ENCODE data around the gene MACROD2.
"Not testable (repeated sequence)": the region's sequence is repeated elsewhere in the genome, so short reads cannot be mapped to it uniquely, and the experiment has no call there.

MACROD2 gene

GRCh38 chr20:15976047-15976736 is 1980.9 kb downstream of the MACROD2 start:
- in situ Hi-C loops (cut with MboI; ENCODE audit: low sequenced_read_pairs, unreplicated experiment): no loop called here
- no peak for DNase-seq (ENCODE audit: low spot score)
- no peak for TF ChIP-seq CTCF (IDR thresholded peaks at IDR 0.05; ENCODE audit: borderline replicate concordance, control extremely low read depth, extremely low read depth, insufficient read depth, missing control alignments)

GRCh38 chr20:15977026-15977425 is 1981.7 kb downstream of the MACROD2 start:
- in situ Hi-C loops (cut with MboI; ENCODE audit: low sequenced_read_pairs, unreplicated experiment): no loop called here
- DNase-seq (ENCODE audit: low spot score): no peak
- TF ChIP-seq CTCF (IDR thresholded peaks at IDR 0.05; ENCODE audit: borderline replicate concordance, control extremely low read depth, extremely low read depth, insufficient read depth, missing control alignments): no peak

- in situ Hi-C loops (cut with MboI; ENCODE audit: low sequenced_read_pairs, unreplicated experiment): no loop called here
Observed at GRCh38 chr20:15977758-15978157, 1982.4 kb downstream of the MACROD2 start.

GRCh38 chr20:15985494-15986368 is 1990.4 kb downstream of the MACROD2 start:
- DNase-seq (ENCODE audit: low spot score); in situ Hi-C loops (cut with MboI; ENCODE audit: low sequenced_read_pairs, unreplicated experiment): not testable (repeated sequence)

More at GRCh38 chr20:15977758-15978157, 1982.4 kb downstream of the MACROD2 start:
- no peak for TF ChIP-seq CTCF (IDR thresholded peaks at IDR 0.05; ENCODE audit: borderline replicate concordance, control extremely low read depth, extremely low read depth, insufficient read depth, missing control alignments)
- no peak for DNase-seq (ENCODE audit: low spot score)

- peak; percentile 34 for DNase-seq (ENCODE audit: low spot score)
- in situ Hi-C loops (cut with MboI; ENCODE audit: low sequenced_read_pairs, unreplicated experiment): no loop called here
- TF ChIP-seq CTCF (IDR thresholded peaks at IDR 0.05; ENCODE audit: borderline replicate concordance, control extremely low read depth, extremely low read depth, insufficient read depth, missing control alignments): no peak
Observed at GRCh38 chr20:15986690-15987089, 1991.4 kb downstream of the MACROD2 start.

- no peak for TF ChIP-seq CTCF (IDR thresholded peaks at IDR 0.05; ENCODE audit: borderline replicate concordance, control extremely low read depth, extremely low read depth, insufficient read depth, missing control alignments)
Observed at GRCh38 chr20:15991279-15991678, 1996.0 kb downstream of the MACROD2 start.

GRCh38 chr20:15992564-15992963 is 1997.2 kb downstream of the MACROD2 start:
- DNase-seq (ENCODE audit: low spot score): no peak
- in situ Hi-C loops (cut with MboI; ENCODE audit: low sequenced_read_pairs, unreplicated experiment): no loop called here
- no peak for TF ChIP-seq CTCF (IDR thresholded peaks at IDR 0.05; ENCODE audit: borderline replicate concordance, control extremely low read depth, extremely low read depth, insufficient read depth, missing control alignments)

More at GRCh38 chr20:15991279-15991678, 1996.0 kb downstream of the MACROD2 start:
- in situ Hi-C loops (cut with MboI; ENCODE audit: low sequenced_read_pairs, unreplicated experiment): no loop called here
- DNase-seq (ENCODE audit: low spot score): no peak

Measured in GM13976 (cell line).